HG02798 (cell line): Measurements from ENCODE around the gene RNF167.

Experiments
- ATAC-seq: cut with Tn5 transposase; IDR thresholded peaks from one replicate; pipeline ENCODE4 v1.9.1; 2021; ENCODE audit warnings: mild to moderate bottlenecking; ENCODE audit not compliant: unreplicated experiment, poor library complexity

RNF167 gene

GRCh38 chr17:4936436-4936835 is 3.6 kb upstream of the RNF167 start:
- no peak for ATAC-seq

DNA sequence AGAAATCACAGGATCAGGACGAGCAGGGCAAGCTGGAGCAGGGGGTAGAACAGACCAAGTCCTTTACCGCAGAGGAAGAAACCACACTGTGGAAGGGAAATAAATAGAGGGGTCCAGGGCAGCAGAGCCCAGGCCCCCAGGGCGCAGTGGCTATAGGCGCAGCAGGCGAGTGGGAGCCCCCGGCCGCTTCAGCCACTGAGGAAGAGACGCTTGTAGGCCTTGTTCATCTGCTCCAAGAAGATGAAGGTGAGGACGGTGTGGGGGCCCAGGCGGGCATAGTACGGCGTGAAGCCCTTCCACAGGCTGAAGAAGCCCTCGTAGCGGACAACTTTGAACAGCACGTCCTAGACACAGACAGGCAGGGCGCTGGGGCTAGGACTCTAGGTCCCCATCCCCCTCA is 2.5 kb upstream of the RNF167 start:
- no peak for ATAC-seq

DNA sequence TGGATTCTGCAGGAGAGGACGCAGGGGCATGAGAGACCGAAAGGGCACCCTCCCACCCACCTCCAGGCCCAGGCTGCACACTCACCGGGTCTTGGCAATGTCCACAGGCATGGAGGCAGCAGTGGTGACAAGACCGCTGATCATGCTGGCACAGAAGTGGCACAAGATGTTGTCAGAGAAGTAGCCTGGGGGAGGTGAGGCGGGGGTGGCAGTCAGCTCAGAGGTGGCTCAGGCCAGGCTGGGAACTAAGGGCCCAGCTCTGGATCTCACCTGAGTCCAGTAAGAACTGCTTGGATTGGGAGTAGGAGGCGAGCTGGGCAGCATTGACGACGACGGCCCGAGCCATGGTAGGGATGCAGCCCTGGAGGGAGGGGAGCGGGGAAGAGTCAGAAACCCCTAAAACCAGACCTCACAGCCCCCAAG is 2.0 kb upstream of the RNF167 start:
- no peak for ATAC-seq

- ATAC-seq = no peak
Observed at GRCh38 chr17:4938688-4939545, 1.2 kb upstream of the RNF167 start.

- no peak for ATAC-seq
Observed at GRCh38 chr17:4939546-4939795, 597 bp upstream of the RNF167 start.

GRCh38 chr17:4940555-4941318 is 669 bp downstream of the RNF167 start:
- no peak for ATAC-seq

DNA sequence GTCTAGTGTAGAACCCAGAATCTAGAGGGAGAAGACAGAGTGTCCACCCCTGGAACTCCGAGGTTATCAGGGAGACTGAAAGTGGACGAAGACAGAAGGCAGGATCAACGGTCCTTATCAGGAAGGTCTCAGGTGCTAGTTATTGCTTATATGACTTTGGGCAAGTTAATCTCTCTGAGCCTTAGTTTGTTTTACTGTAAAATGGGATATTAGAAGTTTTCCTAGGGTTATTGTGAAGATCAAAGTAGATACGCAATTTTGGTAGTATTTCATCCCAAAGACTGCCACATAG is 1.2 kb downstream of the RNF167 start:
- no peak for ATAC-seq

DNA sequence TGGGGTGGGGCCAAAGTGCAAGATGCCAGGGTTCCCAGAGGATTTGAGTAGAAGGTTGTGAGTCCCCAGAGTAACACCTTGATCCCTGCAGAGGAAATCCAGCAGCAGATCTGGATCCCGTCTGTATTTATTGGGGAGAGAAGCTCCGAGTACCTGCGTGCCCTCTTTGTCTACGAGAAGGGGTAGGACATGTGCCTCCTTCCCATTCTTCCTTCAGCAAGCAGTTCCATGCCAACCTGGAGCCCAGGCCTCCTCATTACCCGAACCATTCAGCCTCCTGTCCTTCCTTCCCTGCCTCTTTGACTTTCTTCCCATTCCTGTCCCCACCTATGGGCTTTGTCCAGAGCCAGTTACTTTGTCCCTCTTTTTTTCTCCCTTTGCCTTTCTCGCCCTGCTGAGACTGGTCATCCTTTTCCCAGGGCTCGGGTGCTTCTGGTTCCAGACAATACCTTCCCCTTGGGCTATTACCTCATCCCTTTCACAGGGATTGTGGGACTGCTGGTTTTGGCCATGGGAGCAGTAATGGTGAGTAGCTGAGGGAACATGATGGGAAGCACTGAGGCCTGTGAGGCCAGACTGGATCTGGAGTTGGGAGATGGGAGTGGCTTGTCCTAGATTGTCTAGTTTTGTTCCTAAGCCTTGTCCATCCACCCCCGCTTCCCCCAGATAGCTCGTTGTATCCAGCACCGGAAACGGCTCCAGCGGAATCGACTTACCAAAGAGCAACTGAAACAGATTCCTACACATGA is 2.9 kb downstream of the RNF167 start:
- no peak for ATAC-seq

DNA sequence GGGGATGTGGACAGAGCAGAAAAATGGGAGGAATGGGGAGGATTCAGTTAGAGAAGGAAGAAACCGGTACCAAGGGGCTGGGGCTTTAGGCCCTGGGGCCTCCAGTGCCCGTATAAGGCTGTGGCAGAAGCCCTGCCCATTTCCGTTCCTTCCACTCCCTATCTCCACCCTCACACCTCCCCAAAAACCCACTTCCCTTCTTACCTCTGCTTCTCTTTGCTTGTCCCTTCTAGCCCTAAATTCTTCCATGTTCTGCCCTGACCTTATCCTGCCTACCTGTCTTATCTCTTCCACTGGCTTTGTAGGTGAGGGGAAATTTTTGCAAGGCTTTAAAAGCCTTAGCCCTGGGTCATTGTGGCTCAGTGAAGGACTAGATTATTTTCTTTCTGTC is 4.1 kb downstream of the RNF167 start:
- ATAC-seq = no peak

DNA sequence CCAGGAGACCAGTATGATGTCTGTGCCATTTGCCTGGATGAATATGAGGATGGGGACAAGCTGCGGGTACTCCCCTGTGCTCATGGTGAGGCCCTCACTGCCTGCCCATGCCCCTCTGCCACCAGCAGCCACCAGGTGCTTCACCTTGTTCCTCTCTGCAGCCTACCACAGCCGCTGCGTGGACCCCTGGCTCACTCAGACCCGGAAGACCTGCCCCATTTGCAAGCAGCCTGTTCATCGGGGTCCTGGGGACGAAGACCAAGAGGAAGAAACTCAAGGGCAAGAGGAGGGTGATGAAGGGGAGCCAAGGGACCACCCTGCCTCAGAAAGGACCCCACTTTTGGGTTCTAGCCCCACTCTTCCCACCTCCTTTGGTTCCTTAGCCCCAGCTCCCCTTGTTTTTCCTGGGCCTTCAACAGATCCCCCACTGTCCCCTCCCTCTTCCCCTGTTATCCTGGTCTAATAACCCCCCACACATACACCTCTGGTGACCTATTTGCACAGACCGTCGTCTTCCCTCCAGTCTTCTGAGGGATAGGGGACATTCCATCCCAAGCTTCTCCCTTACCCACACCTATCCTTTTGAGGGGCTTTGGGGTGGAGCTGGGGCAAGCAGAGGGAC is 4.6 kb downstream of the RNF167 start:
- no peak for ATAC-seq

DNA sequence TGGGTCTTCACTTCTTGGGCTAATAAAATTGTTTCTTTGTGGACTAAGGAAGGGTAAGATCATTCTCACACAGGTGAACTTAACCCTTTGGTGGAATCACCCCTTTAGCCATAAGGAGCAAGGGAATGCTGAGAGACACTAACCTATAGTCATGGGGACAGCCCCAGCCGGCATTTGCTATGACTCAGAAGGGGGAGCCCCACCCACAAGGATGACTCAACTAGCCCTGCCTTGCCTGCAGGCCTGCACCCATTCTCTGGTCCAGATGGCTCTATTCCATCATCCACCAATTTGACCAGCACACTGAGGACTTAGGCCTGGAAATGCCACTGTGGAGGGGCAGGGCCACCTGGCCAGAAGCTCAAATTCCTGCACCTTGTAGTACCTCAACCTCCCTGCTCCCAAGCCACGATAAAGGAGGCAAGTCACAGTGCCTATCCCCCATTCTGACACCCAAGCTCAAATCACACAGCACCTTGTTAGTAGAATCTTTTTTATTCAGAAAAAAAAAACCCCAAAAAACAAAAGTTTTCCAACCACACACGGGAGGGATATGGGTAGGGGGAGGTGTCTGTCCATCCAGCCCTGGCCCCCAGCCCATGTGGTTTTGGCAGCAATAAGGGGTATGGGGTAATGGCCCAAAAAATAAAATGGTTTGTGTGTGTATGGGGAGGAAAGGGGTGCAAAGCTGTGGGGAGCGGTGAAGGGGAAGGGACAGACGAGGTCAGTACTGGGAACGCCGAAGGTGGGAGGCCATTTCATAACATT is 5.3 kb downstream of the RNF167 start:
- peak; percentile 28 for ATAC-seq

DNA sequence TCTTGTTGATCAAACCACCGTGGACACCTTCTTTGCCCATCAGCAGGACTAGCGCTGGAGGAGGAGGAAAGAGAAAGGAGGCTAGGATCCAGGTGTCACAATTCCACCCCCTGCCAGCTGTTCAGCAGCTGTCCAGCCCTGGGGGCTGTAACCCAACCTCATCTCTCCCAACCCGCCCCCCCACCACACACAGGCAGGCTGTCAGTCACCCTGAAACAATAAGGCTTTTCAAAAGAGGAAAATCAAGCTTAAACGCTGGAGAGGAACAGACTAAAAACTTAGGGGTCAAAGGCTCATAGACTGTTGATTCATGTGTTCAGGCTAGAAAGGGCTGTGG is 5.8 kb downstream of the RNF167 start:
- ATAC-seq = no peak

GRCh38 chr17:4946312-4946976 is 6.4 kb downstream of the RNF167 start:
- ATAC-seq = no peak

DNA sequence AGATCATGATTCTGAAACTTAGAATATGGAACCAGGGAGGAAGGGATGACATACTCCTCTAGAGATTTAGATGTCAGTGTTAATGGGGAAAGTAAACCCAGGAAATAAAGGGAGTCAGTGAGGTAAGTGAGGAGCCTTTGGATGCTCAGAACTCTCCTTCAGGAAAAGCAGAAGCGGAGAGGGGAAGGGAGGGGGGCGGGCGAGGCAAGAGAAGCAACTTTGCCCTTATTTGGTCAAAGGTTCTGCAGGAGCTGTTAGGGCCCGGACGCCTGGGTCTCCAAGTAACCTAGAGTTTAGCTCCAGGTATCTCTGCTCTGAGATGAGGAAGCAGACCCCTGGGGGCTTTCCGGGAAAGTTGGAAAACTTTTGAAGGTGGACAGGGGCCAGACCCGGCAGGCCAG is 6.9 kb downstream of the RNF167 start:
- ATAC-seq = no peak

- ATAC-seq = peak; percentile 20
Observed at GRCh38 chr17:4947411-4948165, 7.5 kb downstream of the RNF167 start.

DNA sequence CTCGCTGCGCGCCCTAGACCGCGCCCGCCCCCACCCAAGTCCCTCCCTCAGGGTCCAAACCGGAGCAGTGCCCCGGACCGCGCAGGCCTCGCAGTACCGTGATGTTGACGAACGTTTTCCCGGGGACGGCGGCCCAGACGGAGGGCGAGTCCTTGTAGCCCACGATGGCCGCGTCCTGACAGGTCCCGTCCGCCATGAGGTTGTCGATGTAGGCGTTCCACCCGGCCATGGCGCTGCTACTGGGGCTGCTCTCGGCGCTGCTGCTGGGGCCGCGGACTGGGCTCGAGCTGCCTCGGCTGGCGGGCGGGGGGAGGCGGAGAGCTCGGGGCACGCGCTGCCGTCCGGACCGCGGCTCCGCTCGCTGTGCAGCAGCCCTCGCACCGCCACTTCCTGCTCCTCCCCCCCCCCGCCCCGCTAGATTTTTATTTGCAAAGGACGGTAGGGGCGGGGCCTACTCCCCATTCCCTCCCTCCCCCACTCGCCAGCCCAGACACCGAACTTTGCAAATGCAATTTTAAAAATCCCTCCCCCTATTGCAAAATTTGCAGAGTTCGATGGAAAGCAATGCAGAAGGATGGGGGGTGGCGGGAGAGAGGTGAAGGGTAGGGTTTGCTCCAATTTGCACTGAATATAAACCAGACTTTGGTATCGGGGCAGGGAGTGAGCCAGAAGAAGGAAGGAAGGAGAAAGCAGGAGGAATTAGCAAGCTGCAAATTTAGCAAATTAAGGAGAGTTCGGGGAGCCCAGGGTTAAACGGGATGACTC is 8.3 kb downstream of the RNF167 start, which contains the start of gene PFN1:
Gene PFN1 (minus strand): TSS at position 365 of the 765 bp plus-strand sequence. CDS start 136 bp downstream, at position 229.
- ATAC-seq = peak; percentile 20

DNA sequence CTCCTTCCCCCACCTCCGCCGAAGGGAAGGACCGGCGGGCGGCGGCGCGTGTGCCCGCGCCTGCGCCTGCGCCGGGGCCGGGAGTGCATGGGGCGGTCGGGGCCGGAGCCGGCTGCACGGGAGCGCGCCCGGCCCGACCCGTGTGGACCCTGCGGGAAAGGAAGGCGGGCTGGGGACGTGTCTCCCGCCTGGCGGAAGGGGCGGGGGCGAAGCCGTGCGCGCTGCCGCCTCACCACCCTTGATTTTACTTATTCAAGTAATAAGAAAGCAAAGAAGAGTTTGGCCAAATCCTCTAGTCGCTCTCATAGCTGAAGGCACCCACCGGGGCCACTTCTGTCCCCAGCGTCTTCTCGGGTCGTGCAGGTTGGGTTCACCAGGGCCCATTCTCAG is 8.9 kb downstream of the RNF167 start:
- ATAC-seq = peak; percentile 50

DNA sequence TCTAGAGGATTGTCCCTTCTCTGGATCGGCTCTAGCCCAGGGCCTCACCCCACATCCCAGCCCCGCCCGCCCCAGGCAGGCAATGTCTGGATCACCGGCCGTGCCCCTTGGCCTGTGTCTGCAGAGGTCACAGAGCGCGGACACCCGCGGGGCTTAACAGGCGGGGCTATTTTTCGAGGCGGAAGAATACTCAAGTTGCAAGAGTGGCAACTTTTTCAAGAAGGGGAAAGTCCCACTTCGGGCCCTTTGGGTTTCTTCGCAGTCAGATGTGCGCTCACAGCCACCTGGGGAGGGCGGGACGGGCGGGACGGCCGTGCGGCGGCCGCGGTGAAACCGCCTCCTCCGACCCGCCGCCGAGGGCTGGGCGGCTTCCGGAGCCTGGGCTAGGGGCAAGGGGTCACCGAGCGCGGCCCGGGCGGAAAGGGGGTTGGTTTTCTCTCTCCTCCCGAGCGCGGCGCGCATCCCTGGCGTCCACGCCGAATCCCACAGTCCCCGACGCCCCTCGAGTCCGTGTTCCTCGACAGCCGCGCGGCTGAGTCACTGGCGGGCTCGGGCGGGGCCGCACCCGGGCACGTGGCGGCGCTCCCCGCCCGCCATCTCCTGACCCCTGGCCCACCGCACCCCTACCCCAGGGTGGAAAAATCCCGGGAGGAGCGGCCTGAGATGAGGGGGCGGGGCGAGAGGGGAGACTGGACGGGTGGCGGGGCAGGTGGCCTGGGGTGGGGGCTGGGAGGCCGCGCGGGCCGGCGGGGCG is 9.4 kb downstream of the RNF167 start:
- ATAC-seq = peak; percentile 32
